ENCODE data around the gene FOXP2. TPM values are rescaled to one million over a fixed set of nuclear protein-coding genes. Genes with fewer than 3 reads are reported as not detected.
"Not testable (repeated sequence)": the region's sequence is repeated elsewhere in the genome, so short reads cannot be mapped to it uniquely, and the experiment has no call there.

FOXP2 gene
- total RNA-seq, 1 donor from 2014 or later = 2.1 TPM

DNA sequence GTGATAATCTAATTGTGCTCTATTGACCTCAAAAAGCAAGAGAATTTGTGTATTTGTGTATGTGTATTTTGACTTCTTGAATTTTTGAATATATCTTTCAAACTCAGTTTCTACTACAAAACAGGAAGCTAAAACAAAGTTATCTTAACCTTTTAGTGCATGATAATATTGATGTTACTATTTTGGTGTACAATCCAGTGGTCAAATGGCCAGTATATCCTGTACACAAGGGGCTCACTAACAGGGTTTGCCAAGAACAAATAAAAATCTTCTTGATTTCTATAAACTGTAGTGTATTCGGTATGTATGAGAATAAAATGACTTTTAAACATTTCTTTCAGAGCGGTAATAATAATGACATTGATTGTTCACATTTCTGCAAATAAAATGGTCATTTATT is 69.6 kb downstream of the FOXP2 start:
- no peaks in the 10 kb centered on the region for H3K4me1 ChIP-seq
- H3K27ac ChIP-seq (replicated peaks) = no peak overlapping the region
- peaks cover 20% of the 10 kb centered on the region for H3K9me3 ChIP-seq (replicated peaks)
- no peak for TF ChIP-seq CTCF (IDR thresholded peaks at IDR 0.05; ENCODE audit: borderline replicate concordance)
- no peak overlapping the region for H3K4me3 ChIP-seq
- intact Hi-C loops (cut with micrococcal nuclease) = no loop called here
- no peak for DNase-seq
- H3K36me3 ChIP-seq = no peaks in the 10 kb centered on the region
- H3K27me3 ChIP-seq (ENCODE audit: low read depth) = no peaks in the 10 kb centered on the region

DNA sequence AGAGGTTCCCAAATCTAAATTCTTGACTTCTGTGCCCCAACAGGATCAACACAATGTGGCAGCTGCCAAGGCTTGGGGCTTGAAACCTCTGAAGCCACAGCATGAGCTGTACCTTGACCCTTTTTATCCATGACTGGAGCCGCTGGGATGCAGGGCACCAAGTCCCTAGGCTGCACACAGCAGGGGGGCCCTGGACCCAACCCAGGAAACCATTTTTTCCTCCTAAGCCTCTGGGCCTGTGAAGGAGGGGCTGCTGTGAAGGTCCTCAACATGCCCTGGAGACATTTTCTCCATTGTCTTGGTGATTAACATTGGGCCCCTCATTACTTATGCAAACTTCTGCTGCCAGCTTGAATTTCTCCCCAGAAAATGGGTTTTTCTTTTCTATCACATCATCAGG is 72.6 kb downstream of the FOXP2 start:
- Histone ChIP-seq H3K27me3 (ENCODE audit: low read depth) (no peaks in the 10 kb centered on the region), H3K36me3 (no peaks in the 10 kb centered on the region), H3K4me1 (no peaks in the 10 kb centered on the region), H3K27ac (replicated peaks) (no peak overlapping the region), H3K9me3 (replicated peaks) (peaks cover 20% of the 10 kb centered on the region), H3K4me3 (no peak overlapping the region)
- no peak for TF ChIP-seq CTCF (IDR thresholded peaks at IDR 0.05; ENCODE audit: borderline replicate concordance)
- no peak for DNase-seq
- intact Hi-C loops (cut with micrococcal nuclease) = no loop called here

DNA sequence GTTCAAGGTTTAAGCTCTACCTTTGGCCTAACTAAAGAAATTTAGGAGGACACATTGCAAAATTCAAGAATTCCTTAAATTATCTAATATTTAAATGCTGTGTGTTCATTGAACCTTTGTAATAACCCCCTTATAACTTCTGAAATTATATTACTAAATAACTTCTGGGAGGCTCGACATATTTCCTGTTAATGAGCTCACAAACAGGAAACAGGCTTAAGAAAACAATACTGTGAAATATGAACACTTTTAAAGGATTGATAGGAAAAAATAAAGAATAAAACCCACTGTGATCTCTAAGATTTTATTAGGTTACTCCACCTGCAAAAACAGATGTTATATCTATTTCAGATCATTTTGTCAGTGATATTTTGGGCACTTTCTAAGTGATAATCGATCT is 74.1 kb downstream of the FOXP2 start:
- Histone ChIP-seq H3K27ac (replicated peaks) (no peak overlapping the region), H3K4me1 (no peaks in the 10 kb centered on the region), H3K4me3 (no peak overlapping the region), H3K27me3 (ENCODE audit: low read depth) (no peaks in the 10 kb centered on the region), H3K9me3 (replicated peaks) (peaks cover 20% of the 10 kb centered on the region), H3K36me3 (no peaks in the 10 kb centered on the region)
- intact Hi-C loops (cut with micrococcal nuclease) = no loop called here
- TF ChIP-seq CTCF (IDR thresholded peaks at IDR 0.05; ENCODE audit: borderline replicate concordance) = no peak
- no peak for DNase-seq

- H3K9me3 ChIP-seq (replicated peaks); H3K36me3 ChIP-seq; DNase-seq; H3K4me1 ChIP-seq; H3K27me3 ChIP-seq (ENCODE audit: low read depth); H3K27ac ChIP-seq (replicated peaks); intact Hi-C loops (cut with micrococcal nuclease); H3K4me3 ChIP-seq: not testable (repeated sequence)
Observed at GRCh38 chr7:114497491-114497890, 82.9 kb downstream of the FOXP2 start.

- no peak for TF ChIP-seq CTCF (IDR thresholded peaks at IDR 0.05; ENCODE audit: borderline replicate concordance)
- DNase-seq = no peak
- Histone ChIP-seq H3K9me3 (replicated peaks) (no peaks in the 10 kb centered on the region), H3K4me3 (no peak overlapping the region), H3K27me3 (ENCODE audit: low read depth) (no peaks in the 10 kb centered on the region), H3K27ac (replicated peaks) (peak overlapping the region; percentile 1), H3K36me3 (no peaks in the 10 kb centered on the region), H3K4me1 (no peaks in the 10 kb centered on the region)
- intact Hi-C loops (cut with micrococcal nuclease) = no loop called here
Observed at GRCh38 chr7:114502454-114503254, 88.0 kb downstream of the FOXP2 start.

DNA sequence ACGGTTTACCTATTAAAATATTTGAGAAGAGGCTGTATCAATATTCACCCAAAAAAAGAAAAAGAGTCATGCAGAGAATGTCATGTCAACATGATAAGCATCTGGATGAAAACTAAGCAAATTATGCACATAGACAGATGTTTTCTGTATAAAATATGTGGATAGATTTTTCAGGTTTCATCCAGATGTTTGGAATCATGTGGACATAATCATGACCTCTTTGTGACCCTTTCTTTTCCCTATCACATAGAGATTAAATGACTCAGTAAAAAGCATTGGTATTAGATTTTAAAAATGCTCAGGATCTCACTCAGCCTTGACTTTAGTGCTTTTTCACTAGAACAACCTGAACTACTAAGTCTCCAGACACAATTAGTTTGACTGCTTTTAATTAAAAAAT is 90.0 kb downstream of the FOXP2 start:
- intact Hi-C loops (cut with micrococcal nuclease) = no loop called here
- TF ChIP-seq CTCF (IDR thresholded peaks at IDR 0.05; ENCODE audit: borderline replicate concordance) = no peak
- Histone ChIP-seq H3K27me3 (ENCODE audit: low read depth) (no peaks in the 10 kb centered on the region), H3K4me3 (no peak overlapping the region), H3K4me1 (no peaks in the 10 kb centered on the region), H3K27ac (replicated peaks) (no peak overlapping the region), H3K9me3 (replicated peaks) (no peaks in the 10 kb centered on the region), H3K36me3 (no peaks in the 10 kb centered on the region)
- no peak for DNase-seq
